Colonic mucosa (tissue), 4 donors: ENCODE data around the gene RNF223. TPM values are rescaled to one million over a fixed set of nuclear protein-coding genes. Genes with fewer than 3 reads are reported as not detected.

ENCODE experiments used
- DNase-seq: peaks from one replicate; pipeline ENCODE4 v3.0.0-alpha.2; 2020
- H3K27ac ChIP-seq: fragments of 200-600 bp; one replicate; pipeline ENCODE4 v1.8.0; 2021
- H3K27me3 ChIP-seq: fragments of 200-600 bp; one replicate; pipeline ENCODE4 v1.8.0; 2021
- H3K36me3 ChIP-seq: fragments of 200-600 bp; one replicate; pipeline ENCODE4 v1.8.0; 2021
- H3K4me1 ChIP-seq: fragments of 200-600 bp; one replicate; pipeline ENCODE4 v1.8.0; 2021; ENCODE audit warnings: mild to moderate bottlenecking
- H3K4me3 ChIP-seq: fragments of 200-600 bp; one replicate; pipeline ENCODE4 v1.8.0; 2021
- H3K9ac ChIP-seq, 2 donors: one replicate each; pipeline ENCODE4 v1.7.0; 2013; ENCODE audit warnings: control low read depth in 2 of 2, low read depth in 2 of 2, low read length in 2 of 2
- H3K9me3 ChIP-seq: fragments of 200-600 bp; one replicate; pipeline ENCODE4 v1.8.0; 2021
- intact Hi-C: fragments of 100-400 bp; cut with DNase I; formaldehyde crosslinking; loops from one replicate; pipeline ENCODE4 v1.14.1; 2022
- total RNA-seq, 2 donors: library from RNA; stranded (reverse); fragmentation: NEBNext Ultra II Directional in 1 of 2; extraction: Animal tissue kit (Norgen Biotek cat#: 25700) in 1 of 2; gene quantifications; one replicate each; pipeline ENCODE4 v1.2.1, GENCODE V29; 2021
- TF ChIP-seq, protein P1 (sequence below): fragments of 200-600 bp; IDR thresholded peaks from one replicate; pipeline ENCODE4 v1.8.0; 2022; ENCODE audit warnings: antibody characterized with exemption, mild to moderate bottlenecking
- donor health status: healthy.
- donor health status: DM: no; HTN: no; CAD: no.
- donor health status: DM: no; HTN: no; CAD: no.

RNF223 gene
- total RNA-seq, 2 donors from 2014 or later = 5.1 to 5.7 TPM

- Histone ChIP-seq H3K4me1 (no peaks in the 10 kb centered on the region), H3K27me3 (no peaks in the 10 kb centered on the region), H3K36me3 (no peaks in the 10 kb centered on the region), H3K27ac (no peak overlapping the region), H3K4me3 (no peak overlapping the region), H3K9ac (no peak overlapping the region), H3K9me3 (no peaks in the 10 kb centered on the region)
- intact Hi-C loops = no loop called here
- no peak for DNase-seq
- TF ChIP-seq, protein P1, sequence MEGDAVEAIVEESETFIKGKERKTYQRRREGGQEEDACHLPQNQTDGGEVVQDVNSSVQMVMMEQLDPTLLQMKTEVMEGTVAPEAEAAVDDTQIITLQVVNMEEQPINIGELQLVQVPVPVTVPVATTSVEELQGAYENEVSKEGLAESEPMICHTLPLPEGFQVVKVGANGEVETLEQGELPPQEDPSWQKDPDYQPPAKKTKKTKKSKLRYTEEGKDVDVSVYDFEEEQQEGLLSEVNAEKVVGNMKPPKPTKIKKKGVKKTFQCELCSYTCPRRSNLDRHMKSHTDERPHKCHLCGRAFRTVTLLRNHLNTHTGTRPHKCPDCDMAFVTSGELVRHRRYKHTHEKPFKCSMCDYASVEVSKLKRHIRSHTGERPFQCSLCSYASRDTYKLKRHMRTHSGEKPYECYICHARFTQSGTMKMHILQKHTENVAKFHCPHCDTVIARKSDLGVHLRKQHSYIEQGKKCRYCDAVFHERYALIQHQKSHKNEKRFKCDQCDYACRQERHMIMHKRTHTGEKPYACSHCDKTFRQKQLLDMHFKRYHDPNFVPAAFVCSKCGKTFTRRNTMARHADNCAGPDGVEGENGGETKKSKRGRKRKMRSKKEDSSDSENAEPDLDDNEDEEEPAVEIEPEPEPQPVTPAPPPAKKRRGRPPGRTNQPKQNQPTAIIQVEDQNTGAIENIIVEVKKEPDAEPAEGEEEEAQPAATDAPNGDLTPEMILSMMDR = no peak
These were observed 19.5 kb upstream of the RNF223 start for GRCh38 chr1:1093610-1093943.

- H3K36me3 ChIP-seq = no peaks in the 10 kb centered on the region
- no peak overlapping the region for H3K27ac ChIP-seq
- no peak overlapping the region for H3K9ac ChIP-seq
- H3K4me3 ChIP-seq = no peak overlapping the region
- H3K4me1 ChIP-seq = no peaks in the 10 kb centered on the region
- intact Hi-C loops = no loop called here
- no peaks in the 10 kb centered on the region for H3K9me3 ChIP-seq
- TF ChIP-seq, protein P1 = no peak
- no peak for DNase-seq
- no peaks in the 10 kb centered on the region for H3K27me3 ChIP-seq
These were observed 18.9 kb upstream of the RNF223 start for GRCh38 chr1:1092894-1093609.

DNA sequence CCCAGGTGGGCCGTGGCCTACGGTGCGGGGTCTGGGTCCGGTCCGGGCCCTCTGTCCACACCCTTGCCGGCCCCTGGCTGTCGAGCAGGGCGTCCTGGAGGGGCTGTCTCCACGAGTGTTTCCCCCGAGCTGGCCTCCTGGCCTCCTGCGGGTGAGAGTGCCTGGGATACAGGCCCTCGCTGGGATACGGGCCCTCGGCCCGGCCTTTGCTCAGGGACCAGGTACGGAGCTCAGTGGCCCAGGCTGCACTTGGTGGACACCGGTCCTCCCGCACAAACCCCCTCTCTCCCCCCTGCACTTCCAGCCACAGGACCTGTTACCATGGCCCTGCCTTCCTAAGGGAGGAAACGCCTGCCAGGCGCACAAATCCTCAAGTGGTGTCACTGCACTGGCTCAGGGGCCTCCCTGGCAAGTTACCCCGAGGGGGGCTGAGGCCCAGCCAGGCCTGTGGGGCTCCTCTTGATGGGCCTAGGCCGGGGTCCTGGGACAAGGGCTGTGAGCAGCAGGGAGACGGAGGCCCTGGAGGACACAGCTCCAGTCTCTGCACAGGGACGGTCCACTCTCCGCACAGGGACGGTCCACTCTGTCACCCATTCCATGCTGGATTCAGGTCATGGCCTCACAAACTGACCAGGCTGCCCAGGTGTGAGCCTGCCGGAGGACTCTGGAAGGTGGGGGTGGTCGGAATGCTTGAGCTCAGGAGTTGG, 18.2 kb upstream of the RNF223 start:
- H3K9ac ChIP-seq = no peak overlapping the region
- TF ChIP-seq, protein P1 = no peak
- no peak overlapping the region for H3K27ac ChIP-seq
- no peaks in the 10 kb centered on the region for H3K27me3 ChIP-seq
- intact Hi-C loops = no loop called here
- no peaks in the 10 kb centered on the region for H3K4me1 ChIP-seq
- no peak for DNase-seq
- no peak overlapping the region for H3K4me3 ChIP-seq
- H3K36me3 ChIP-seq = no peaks in the 10 kb centered on the region
- H3K9me3 ChIP-seq = no peaks in the 10 kb centered on the region

- no peak for DNase-seq
- no peaks in the 10 kb centered on the region for H3K4me1 ChIP-seq
- intact Hi-C loops = no loop called here
- TF ChIP-seq, protein P1 = no peak
- no peaks in the 10 kb centered on the region for H3K9me3 ChIP-seq
- no peak overlapping the region for H3K27ac ChIP-seq
- H3K27me3 ChIP-seq = no peaks in the 10 kb centered on the region
- no peak overlapping the region for H3K9ac ChIP-seq
- H3K4me3 ChIP-seq = no peak overlapping the region
- H3K36me3 ChIP-seq = no peaks in the 10 kb centered on the region
These were observed 17.4 kb upstream of the RNF223 start for GRCh38 chr1:1091344-1092148.

GRCh38 chr1:1090424-1091343, 16.6 kb upstream of the RNF223 start:
- TF ChIP-seq, protein P1 = no peak
- Histone ChIP-seq H3K9me3 (no peaks in the 10 kb centered on the region), H3K4me3 (no peak overlapping the region), H3K4me1 (no peaks in the 10 kb centered on the region), H3K27ac (no peak overlapping the region), H3K27me3 (no peaks in the 10 kb centered on the region), H3K9ac (no peak overlapping the region), H3K36me3 (no peaks in the 10 kb centered on the region)
- no peak for DNase-seq
- intact Hi-C loops = no loop called here
